ENCODE measurements around the gene SORCS1. TPM values are rescaled to one million over a fixed set of nuclear protein-coding genes. Genes with fewer than 3 reads are reported as not detected.

The SORCS1 gene
- total and polyA plus RNA-seq, 3 donors from 2014 or later: 2.6 to 9.6 (median 4.6) TPM

GRCh38 chr10:106573106-106573505 is 591.4 kb downstream of the SORCS1 start:
- no peaks in the 10 kb centered on the region for H3K27me3 ChIP-seq
- H3K27ac ChIP-seq: no peak overlapping the region
- no peak for TF ChIP-seq POLR2A (IDR thresholded peaks at IDR 0.05)
- no peak for TF ChIP-seq CTCF (IDR thresholded peaks at IDR 0.05)
- no peak overlapping the region for H3K4me3 ChIP-seq
- no peaks in the 10 kb centered on the region for H3K9me3 ChIP-seq
- WGBS, 2 donors: 59 to 70% methylated on average over 5 of the region's 5 CpGs
- DNase-seq: no peak
- no peaks in the 10 kb centered on the region for H3K4me1 ChIP-seq
- no peaks in the 10 kb centered on the region for H3K36me3 ChIP-seq (ENCODE audit: low read depth, missing control alignments)
- intact Hi-C loops (cut with DNase I; ENCODE audit: low total_unique reads): no loop called here

- Histone ChIP-seq H3K27ac (no peak overlapping the region), H3K27me3 (no peaks in the 10 kb centered on the region), H3K36me3 (ENCODE audit: low read depth, missing control alignments) (no peaks in the 10 kb centered on the region), H3K4me3 (no peak overlapping the region), H3K9me3 (no peaks in the 10 kb centered on the region), H3K4me1 (no peaks in the 10 kb centered on the region)
- TF ChIP-seq CTCF (IDR thresholded peaks at IDR 0.05) (peak in 2 of 3 experiments; percentile 30 to 39), POLR2A (IDR thresholded peaks at IDR 0.05) (no peak)
- WGBS, 2 donors: 56 to 61% methylated on average over 5 of the region's 5 CpGs
- no peak for DNase-seq
- intact Hi-C loops (cut with DNase I; ENCODE audit: low total_unique reads): no loop called here
Measured at GRCh38 chr10:106571192-106571946, 593.1 kb downstream of the SORCS1 start.

- no peaks in the 10 kb centered on the region for H3K27me3 ChIP-seq
- DNase-seq: no peak
- no peaks in the 10 kb centered on the region for H3K36me3 ChIP-seq (ENCODE audit: low read depth, missing control alignments)
- H3K9me3 ChIP-seq: no peaks in the 10 kb centered on the region
- intact Hi-C loops (cut with DNase I; ENCODE audit: low total_unique reads): no loop called here
- WGBS, 2 donors: 81 to 83% methylated on average over 5 of the region's 5 CpGs
- H3K27ac ChIP-seq: no peak overlapping the region
- H3K4me3 ChIP-seq: no peak overlapping the region
- no peaks in the 10 kb centered on the region for H3K4me1 ChIP-seq
- no peak for TF ChIP-seq POLR2A (IDR thresholded peaks at IDR 0.05)
- TF ChIP-seq CTCF (IDR thresholded peaks at IDR 0.05): no peak
Measured at GRCh38 chr10:106570268-106570667, 594.2 kb downstream of the SORCS1 start.

GRCh38 chr10:106567629-106568028 is 596.9 kb downstream of the SORCS1 start:
- Histone ChIP-seq H3K36me3 (ENCODE audit: low read depth, missing control alignments) (no peaks in the 10 kb centered on the region), H3K4me1 (no peaks in the 10 kb centered on the region), H3K4me3 (no peak overlapping the region), H3K27me3 (no peaks in the 10 kb centered on the region), H3K27ac (no peak overlapping the region), H3K9me3 (no peaks in the 10 kb centered on the region)
- 78 to 88% methylated on average over 4 of the region's 4 CpGs for WGBS, 2 donors
- no peak for DNase-seq
- intact Hi-C loops (cut with DNase I; ENCODE audit: low total_unique reads): no loop called here
- TF ChIP-seq POLR2A (IDR thresholded peaks at IDR 0.05) (no peak), CTCF (IDR thresholded peaks at IDR 0.05) (no peak)

GRCh38 chr10:106566873-106567272 is 597.6 kb downstream of the SORCS1 start:
- H3K36me3 ChIP-seq (ENCODE audit: low read depth, missing control alignments): no peaks in the 10 kb centered on the region
- H3K4me3 ChIP-seq: no peak overlapping the region
- WGBS, 2 donors: 64 to 67% methylated on average over 3 of the region's 3 CpGs
- H3K9me3 ChIP-seq: no peaks in the 10 kb centered on the region
- TF ChIP-seq CTCF (IDR thresholded peaks at IDR 0.05): no peak
- TF ChIP-seq POLR2A (IDR thresholded peaks at IDR 0.05): no peak
- intact Hi-C loops (cut with DNase I; ENCODE audit: low total_unique reads): no loop called here
- H3K27ac ChIP-seq: no peak overlapping the region
- H3K27me3 ChIP-seq: no peaks in the 10 kb centered on the region
- no peaks in the 10 kb centered on the region for H3K4me1 ChIP-seq
- DNase-seq: no peak
